HG03108 (cell line): ENCODE results near the gene FYB1.
"Not testable (repeated sequence)": the region's sequence is repeated elsewhere in the genome, so short reads cannot be mapped to it uniquely, and the experiment has no call there.

Source experiments
- ATAC-seq: cut with Tn5 transposase; IDR thresholded peaks from one replicate; pipeline ENCODE4 v1.9.1; 2021; ENCODE audit warnings: moderate library complexity; ENCODE audit not compliant: unreplicated experiment

Gene FYB1

GRCh38 chr5:39226558-39226957 is 7.2 kb upstream of the FYB1 start:
- ATAC-seq: no peak

GRCh38 chr5:39226100-39226451 is 6.7 kb upstream of the FYB1 start:
- ATAC-seq: no peak

- ATAC-seq: no peak
Observed at GRCh38 chr5:39225405-39226099, 6.2 kb upstream of the FYB1 start.

GRCh38 chr5:39224196-39224761 is 4.9 kb upstream of the FYB1 start:
- no peak for ATAC-seq

- no peak for ATAC-seq
Observed at GRCh38 chr5:39223565-39224156, 4.3 kb upstream of the FYB1 start.

GRCh38 chr5:39221671-39222070 is 2.3 kb upstream of the FYB1 start:
- ATAC-seq: not testable (repeated sequence)

GRCh38 chr5:39220280-39221030 is 1.1 kb upstream of the FYB1 start:
- ATAC-seq: no peak

GRCh38 chr5:39218482-39219402 is 621 bp downstream of the FYB1 start:
- no peak for ATAC-seq

GRCh38 chr5:39217365-39218281 is 1.7 kb downstream of the FYB1 start:
- ATAC-seq: no peak

- no peak for ATAC-seq
Observed at GRCh38 chr5:39216631-39217030, 2.7 kb downstream of the FYB1 start.

- ATAC-seq: no peak
Observed at GRCh38 chr5:39215857-39216256, 3.5 kb downstream of the FYB1 start.

- no peak for ATAC-seq
Observed at GRCh38 chr5:39214912-39215709, 4.3 kb downstream of the FYB1 start.

- no peak for ATAC-seq
Observed at GRCh38 chr5:39213447-39214207, 5.7 kb downstream of the FYB1 start.

- ATAC-seq: no peak
Observed at GRCh38 chr5:39211773-39212172, 7.6 kb downstream of the FYB1 start.

- ATAC-seq: no peak
Observed at GRCh38 chr5:39209924-39210323, 9.4 kb downstream of the FYB1 start.

GRCh38 chr5:39208471-39208870 is 10.9 kb downstream of the FYB1 start:
- ATAC-seq: no peak

- ATAC-seq: no peak
Observed at GRCh38 chr5:39207345-39208045, 11.9 kb downstream of the FYB1 start.
